Endodermal cell (in vitro differentiated cells): ENCODE results near the gene CEP170B. TPM values are rescaled to one million over a fixed set of nuclear protein-coding genes. Genes with fewer than 3 reads are reported as not detected.

Experiments used
- DNase-seq: peaks from one replicate; pipeline ENCODE4 v3.0.0-alpha.2; 2017
- H3K27ac ChIP-seq: 2 replicates; pipeline ENCODE4 v1.5.1; 2013; ENCODE audit warnings: mild to moderate bottlenecking, low read depth, low read length, moderate library complexity
- H3K27me3 ChIP-seq: 2 replicates; pipeline ENCODE4 v1.6.1; 2013; ENCODE audit warnings: mild to moderate bottlenecking, low read length, moderate library complexity; ENCODE audit not compliant: insufficient read depth, control insufficient read depth, poor library complexity, severe bottlenecking
- H3K36me3 ChIP-seq: 2 replicates; pipeline ENCODE4 v1.7.0; 2013; ENCODE audit warnings: mild to moderate bottlenecking, low read length, moderate library complexity; ENCODE audit not compliant: control insufficient read depth, insufficient read depth
- H3K4me1 ChIP-seq: one replicate; pipeline ENCODE4 v1.7.0; 2013; ENCODE audit warnings: low read length; ENCODE audit not compliant: control insufficient read depth, insufficient read depth
- H3K4me3 ChIP-seq: 2 replicates; pipeline ENCODE4 v1.5.1; 2013; ENCODE audit warnings: mild to moderate bottlenecking, low read length, moderate library complexity
- H3K9ac ChIP-seq: 2 replicates; pipeline ENCODE4 v1.6.1; 2013; ENCODE audit warnings: mild to moderate bottlenecking, low read length, moderate library complexity; ENCODE audit not compliant: poor library complexity, severe bottlenecking; ENCODE audit errors: extremely low read depth
- H3K9me3 ChIP-seq: 2 replicates; pipeline ENCODE4 v1.6.1; 2013; ENCODE audit warnings: mild to moderate bottlenecking, low read length, moderate library complexity; ENCODE audit not compliant: control insufficient read depth
- H3K27ac Mint-ChIP-seq: 2 replicates; pipeline ENCODE4 v1.8.0; 2020; ENCODE audit warnings: mixed read lengths
- H3K27me3 Mint-ChIP-seq: 2 replicates; pipeline ENCODE4 v1.8.0; 2021; ENCODE audit warnings: mild to moderate bottlenecking, mixed read lengths; ENCODE audit not compliant: insufficient read depth
- H3K36me3 Mint-ChIP-seq: 2 replicates; pipeline ENCODE4 v1.8.0; 2020; ENCODE audit warnings: low read depth, mixed read lengths
- H3K4me1 Mint-ChIP-seq: 2 replicates; pipeline ENCODE4 v1.8.0; 2020; ENCODE audit warnings: mixed read lengths
- H3K4me3 Mint-ChIP-seq: 2 replicates; pipeline ENCODE4 v1.8.0; 2020; ENCODE audit warnings: mild to moderate bottlenecking, moderate library complexity, mixed read lengths
- H3K9me3 Mint-ChIP-seq: 2 replicates; pipeline ENCODE4 v1.8.0; 2020; ENCODE audit warnings: mild to moderate bottlenecking, mixed read lengths
- WGBS, 2 experiments: methylation state at CpG; one replicate each; pipeline versions ENCODE4 v1.1.5 to v1.1.7; 2013; ENCODE audit warnings: missing lambda C conversion rate in 2 of 2, mixed read lengths in 1 of 2; ENCODE audit not compliant: insufficient coverage in 1 of 2, insufficient read length in 1 of 2; 5-methylcytosine and 5-hydroxymethylcytosine counted together
- total RNA-seq, 2 donors: library from RNA; stranded (reverse); fragmentation: NEBNext Ultra II Directional in 1 of 2; extraction: Animal tissue kit (Norgen Biotek cat#: 25700) in 1 of 2; gene quantifications; 2 replicates in 1 of 2; 3 replicates in 1 of 2; pipeline ENCODE4 v1.2.1, GENCODE V29; 2021
- TF ChIP-seq, protein P1 (sequence below): fragments of 200-600 bp; sonication (generic); conservative IDR thresholded peaks from 2 replicates; pipeline ENCODE4 v1.5.0; 2021; ENCODE audit warnings: antibody characterized with exemption, mild to moderate bottlenecking

CEP170B gene
- total RNA-seq, 2 donors from 2014 or later, result 38.9 to 43.1 TPM

DNA sequence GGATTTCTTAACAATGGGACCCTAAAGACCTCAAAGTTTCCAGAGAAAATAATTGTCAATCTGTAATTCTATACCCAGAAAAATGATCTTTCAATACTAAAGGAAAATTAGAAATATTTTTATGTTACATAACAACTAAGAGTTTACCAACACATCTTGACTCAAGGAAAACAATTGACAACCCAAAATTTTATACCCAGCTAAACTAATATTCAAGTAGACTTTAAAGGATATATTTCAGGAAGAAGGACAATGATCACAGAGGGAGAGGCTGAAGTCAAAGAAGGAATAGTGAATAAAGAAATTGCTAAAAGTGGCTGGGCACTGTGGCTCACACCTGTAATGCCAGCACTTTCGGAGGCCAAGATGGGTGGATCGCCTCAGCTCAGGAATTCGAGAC, 47.0 kb downstream of the CEP170B start:
- no peak overlapping the region for H3K27ac ChIP-seq
- Mint-ChIP-seq H3K36me3 (no peaks in the 10 kb centered on the region), H3K4me3 (no peak overlapping the region), H3K9me3 (peaks cover 21% of the 10 kb centered on the region), H3K4me1 (no peaks in the 10 kb centered on the region), H3K27me3 (peaks cover 43% of the 10 kb centered on the region), H3K27ac (no peak overlapping the region)
- TF ChIP-seq, protein P1, sequence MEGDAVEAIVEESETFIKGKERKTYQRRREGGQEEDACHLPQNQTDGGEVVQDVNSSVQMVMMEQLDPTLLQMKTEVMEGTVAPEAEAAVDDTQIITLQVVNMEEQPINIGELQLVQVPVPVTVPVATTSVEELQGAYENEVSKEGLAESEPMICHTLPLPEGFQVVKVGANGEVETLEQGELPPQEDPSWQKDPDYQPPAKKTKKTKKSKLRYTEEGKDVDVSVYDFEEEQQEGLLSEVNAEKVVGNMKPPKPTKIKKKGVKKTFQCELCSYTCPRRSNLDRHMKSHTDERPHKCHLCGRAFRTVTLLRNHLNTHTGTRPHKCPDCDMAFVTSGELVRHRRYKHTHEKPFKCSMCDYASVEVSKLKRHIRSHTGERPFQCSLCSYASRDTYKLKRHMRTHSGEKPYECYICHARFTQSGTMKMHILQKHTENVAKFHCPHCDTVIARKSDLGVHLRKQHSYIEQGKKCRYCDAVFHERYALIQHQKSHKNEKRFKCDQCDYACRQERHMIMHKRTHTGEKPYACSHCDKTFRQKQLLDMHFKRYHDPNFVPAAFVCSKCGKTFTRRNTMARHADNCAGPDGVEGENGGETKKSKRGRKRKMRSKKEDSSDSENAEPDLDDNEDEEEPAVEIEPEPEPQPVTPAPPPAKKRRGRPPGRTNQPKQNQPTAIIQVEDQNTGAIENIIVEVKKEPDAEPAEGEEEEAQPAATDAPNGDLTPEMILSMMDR, result no peak
- H3K4me3 ChIP-seq, result no peak overlapping the region
- no peaks in the 10 kb centered on the region for H3K4me1 ChIP-seq
- H3K9me3 ChIP-seq, result peaks cover 24% of the 10 kb centered on the region
- H3K36me3 ChIP-seq, result no peaks in the 10 kb centered on the region
- no peak for DNase-seq
- H3K9ac ChIP-seq, result no peak overlapping the region
- WGBS, 2 experiments, result 87 to 95% methylated on average over 3 of the region's 3 CpGs
- peaks cover 40% of the 10 kb centered on the region for H3K27me3 ChIP-seq

DNA sequence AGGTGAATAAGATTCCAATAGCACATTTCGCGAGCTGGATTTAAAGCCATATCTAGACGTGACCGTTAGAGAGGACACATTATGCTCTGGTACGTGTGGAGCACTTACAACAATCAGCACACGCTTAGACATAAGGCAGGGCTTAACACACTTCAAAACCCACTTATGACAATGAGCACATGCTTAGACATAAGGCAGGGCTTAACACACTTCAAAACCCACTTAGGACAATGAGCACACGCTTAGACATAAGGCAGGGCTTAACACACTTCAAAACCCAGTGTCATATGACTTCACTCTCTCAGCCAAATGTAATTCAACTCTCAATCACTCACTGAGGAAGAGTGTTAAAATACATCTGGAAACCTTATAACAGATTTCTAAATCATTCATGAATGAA, 48.4 kb downstream of the CEP170B start:
- Mint-ChIP-seq H3K4me1 (no peaks in the 10 kb centered on the region), H3K27ac (no peak overlapping the region), H3K9me3 (peaks cover 15% of the 10 kb centered on the region), H3K4me3 (no peak overlapping the region), H3K27me3 (peaks cover 31% of the 10 kb centered on the region), H3K36me3 (no peaks in the 10 kb centered on the region)
- Histone ChIP-seq H3K27me3 (peaks cover 26% of the 10 kb centered on the region), H3K9ac (no peak overlapping the region), H3K4me3 (no peak overlapping the region), H3K36me3 (no peaks in the 10 kb centered on the region), H3K27ac (no peak overlapping the region), H3K4me1 (no peaks in the 10 kb centered on the region), H3K9me3 (peaks cover 14% of the 10 kb centered on the region)
- 91 to 93% methylated on average over 5 to 7 of the region's 7 CpGs for WGBS, 2 experiments
- TF ChIP-seq, protein P1, result no peak
- DNase-seq, result no peak

DNA sequence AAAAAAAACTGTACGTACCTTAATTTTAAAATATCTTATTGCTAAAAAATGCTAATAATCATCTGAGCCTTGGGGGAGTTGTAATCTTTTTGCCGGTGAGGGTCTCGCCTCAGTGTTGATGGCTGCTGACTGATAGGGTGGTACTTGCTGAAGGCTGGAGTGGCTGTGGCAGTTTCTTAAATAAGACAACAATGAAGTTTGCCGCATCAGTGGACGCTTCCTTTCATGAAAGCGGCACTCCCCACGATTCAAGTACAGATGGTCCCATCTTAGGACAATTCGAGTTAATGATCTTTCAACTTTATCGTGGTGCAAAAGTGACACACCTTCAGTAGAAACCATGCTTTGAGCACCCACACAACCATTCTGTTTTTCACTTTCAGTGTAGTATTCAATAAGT, 52.0 kb downstream of the CEP170B start:
- no peak overlapping the region for H3K27ac ChIP-seq
- H3K4me3 Mint-ChIP-seq, result no peak overlapping the region
- no peaks in the 10 kb centered on the region for H3K4me1 Mint-ChIP-seq
- peaks cover 19% of the 10 kb centered on the region for H3K27me3 Mint-ChIP-seq
- H3K4me3 ChIP-seq, result no peak overlapping the region
- TF ChIP-seq, protein P1, result no peak
- peaks cover 1% of the 10 kb centered on the region for H3K9me3 Mint-ChIP-seq
- 90 to 95% methylated on average over 7 to 8 of the region's 9 CpGs for WGBS, 2 experiments
- peaks cover 14% of the 10 kb centered on the region for H3K27me3 ChIP-seq
- H3K36me3 ChIP-seq, result no peaks in the 10 kb centered on the region
- H3K36me3 Mint-ChIP-seq, result no peaks in the 10 kb centered on the region
- H3K27ac Mint-ChIP-seq, result no peak overlapping the region
- DNase-seq, result no peak
- peaks cover 2% of the 10 kb centered on the region for H3K9me3 ChIP-seq
- no peak overlapping the region for H3K9ac ChIP-seq
- H3K4me1 ChIP-seq, result no peaks in the 10 kb centered on the region
